B cell (primary cell): Measurements from ENCODE around the gene MLLT10. TPM values are rescaled to one million over a fixed set of nuclear protein-coding genes. Genes with fewer than 3 reads are reported as not detected.

ENCODE experiments used
- ATAC-seq: fragments of 200-7000 bp; cut with Tn5 transposase; one replicate; pipeline ENCODE4 v1.10.0; 2021; ENCODE audit warnings: low read depth, mild to moderate bottlenecking, moderate number of reproducible peaks, moderate library complexity
- CTCF ChIA-PET: fragments of 350-600 bp; sonication (Branson Sonifier 250); formaldehyde crosslinking; loops from one replicate; lab custom pipeline; 2021; ENCODE audit warnings: antibody characterized with exemption, inconsistent platforms; lab: Charles Lee
- POLR2A ChIA-PET: fragments of 350-600 bp; sonication (Branson Sonifier 250); formaldehyde crosslinking; loops from one replicate; lab custom pipeline; 2021; ENCODE audit warnings: antibody characterized with exemption; lab: Charles Lee
- DNase-seq: peaks from one replicate; pipeline ENCODE4 v3.0.0; 2013
- H2AFZ ChIP-seq: 2 replicates; pipeline ENCODE4 v1.6.1; 2012; ENCODE audit warnings: mild to moderate bottlenecking, low read depth, low read length; ENCODE audit not compliant: insufficient read depth, poor library complexity, severe bottlenecking
- H3K27ac ChIP-seq, 2 donors: 1 replicate in 1 of 2; 2 replicates in 1 of 2; pipeline ENCODE4 v1.5.1; 2012 to 2013; ENCODE audit warnings: low read length in 2 of 2, mild to moderate bottlenecking in 2 of 2, moderate library complexity in 1 of 2
- H3K27me3 ChIP-seq, 4 experiments: fragments of 200-600 bp in 1 of 4; sonication (generic) in 1 of 4; replicated peaks in 1 of 4; 1 replicate in 2 of 4; 2 replicates in 2 of 4; pipeline versions ENCODE4 v1.6.1 to v1.7.0; 2013 to 2016; ENCODE audit warnings: low read length in 3 of 4, mild to moderate bottlenecking in 2 of 4, mixed read lengths in 1 of 4, moderate library complexity in 1 of 4; ENCODE audit not compliant: insufficient read depth in 4 of 4, control insufficient read depth in 3 of 4; ENCODE audit errors: control extremely low read depth in 1 of 4
- H3K36me3 ChIP-seq, 2 experiments: replicated peaks in 1 of 2; 1 replicate in 1 of 2; 2 replicates in 1 of 2; pipeline versions ENCODE4 v1.6.1 to v1.7.1; 2013; ENCODE audit warnings: low read length in 1 of 2; ENCODE audit not compliant: insufficient read depth in 2 of 2, control insufficient read depth in 1 of 2; ENCODE audit errors: control extremely low read depth in 1 of 2, extremely low read depth in 1 of 2
- H3K4me1 ChIP-seq, 2 donors: fragments of 200-600 bp in 1 of 2; sonication (generic) in 1 of 2; 1 replicate in 1 of 2; 2 replicates in 1 of 2; pipeline versions ENCODE4 v1.5.1 to v1.6.1; 2013 to 2017; ENCODE audit warnings: low read length in 2 of 2; ENCODE audit not compliant: control insufficient read depth in 2 of 2, insufficient read depth in 2 of 2
- H3K4me2 ChIP-seq: replicated peaks from 2 replicates; pipeline ENCODE3; 2012; ENCODE audit warnings: mild to moderate bottlenecking, low read depth, low read length; ENCODE audit not compliant: poor library complexity, severe bottlenecking
- H3K4me3 ChIP-seq, 5 experiments: fragments of 200-600 bp in 1 of 5; sonication (generic) in 1 of 5; 1 replicate in 3 of 5; 2 replicates in 2 of 5; pipeline versions ENCODE4 v1.5.1 to v1.7.0; 2011 to 2016; ENCODE audit warnings: low read length in 4 of 5, mild to moderate bottlenecking in 4 of 5, low read depth in 2 of 5, control low read depth in 1 of 5, moderate library complexity in 1 of 5; ENCODE audit not compliant: insufficient read depth in 1 of 5; ENCODE audit errors: control extremely low read depth in 1 of 5, extremely low read depth in 1 of 5
- H3K79me2 ChIP-seq: fragments of 200-600 bp; sonication (generic); one replicate; pipeline ENCODE4 v1.6.0; 2016; ENCODE audit warnings: low read length; ENCODE audit not compliant: control insufficient read depth, insufficient read depth
- H3K9ac ChIP-seq: fragments of 200-600 bp; sonication (generic); 2 replicates; pipeline ENCODE4 v1.6.1; 2017; ENCODE audit warnings: mild to moderate bottlenecking, low read length, moderate library complexity
- H3K9me3 ChIP-seq, 3 donors: one replicate each; pipeline versions ENCODE4 v1.6.1 to v1.7.1; 2013; ENCODE audit warnings: low read length in 2 of 3; ENCODE audit not compliant: control insufficient read depth in 2 of 3, insufficient read depth in 1 of 3; ENCODE audit errors: control extremely low read depth in 1 of 3
- H4K20me1 ChIP-seq: 2 replicates; pipeline ENCODE4 v1.6.0; 2012; ENCODE audit warnings: mild to moderate bottlenecking, low read length; ENCODE audit not compliant: insufficient read depth, control insufficient read depth, poor library complexity, severe bottlenecking
- H3K27ac Mint-ChIP-seq: one replicate; pipeline ENCODE4 v1.8.0; 2021; ENCODE audit warnings: mixed read lengths
- H3K27me3 Mint-ChIP-seq: one replicate; pipeline ENCODE4 v1.8.0; 2021; ENCODE audit warnings: mixed read lengths
- H3K4me1 Mint-ChIP-seq: one replicate; pipeline ENCODE4 v1.8.0; 2021; ENCODE audit warnings: mixed read lengths
- H3K4me3 Mint-ChIP-seq: one replicate; pipeline ENCODE4 v1.8.0; 2021; ENCODE audit warnings: mixed read lengths
- H3K9me3 Mint-ChIP-seq: one replicate; pipeline ENCODE4 v1.8.0; 2022; ENCODE audit warnings: mixed read lengths; ENCODE audit not compliant: insufficient read depth
- EZH2 ChIP-seq: IDR thresholded peaks from 2 replicates; pipeline ENCODE4 v1.6.1; 2012; ENCODE audit warnings: borderline replicate concordance, low read depth, mild to moderate bottlenecking, moderate library complexity, low read length; ENCODE audit not compliant: insufficient read depth, poor library complexity, severe bottlenecking
- WGBS: methylation state at CpG from one replicate; pipeline ENCODE4 v1.1.5; 2013; ENCODE audit warnings: missing lambda C conversion rate; ENCODE audit not compliant: insufficient coverage; 5-methylcytosine and 5-hydroxymethylcytosine counted together
- intact Hi-C: fragments of 100-400 bp; cut with micrococcal nuclease; formaldehyde crosslinking; loops from one replicate; pipeline ENCODE4 v1.10.0; 2022
- polyA plus RNA-seq: library from polyadenylated mRNA; depleted of rRNA; stranded (reverse); fragments of >200 nt; gene quantifications from 2 replicates; pipeline ENCODE4 v1.2.3, GENCODE V29; 2012
- total RNA-seq, 2 donors: library from RNA; stranded (reverse); fragments of 120-200 nt in 1 of 2; gene quantifications; 1 replicate in 1 of 2; 2 replicates in 1 of 2; pipeline versions ENCODE4 v1.2.3 to v1.2.4, GENCODE V29; 2013 to 2022
- TF ChIP-seq, protein P1 (sequence below): fragments of 200-600 bp; IDR thresholded peaks from one replicate; pipeline ENCODE4 v1.8.0; 2022; ENCODE audit warnings: antibody characterized with exemption, mild to moderate bottlenecking

MLLT10 gene
- total and polyA plus RNA-seq, 2 donors (not counting 1 experiment from before 2014, with no cell fraction given), result 21.7 to 70.5 TPM

DNA sequence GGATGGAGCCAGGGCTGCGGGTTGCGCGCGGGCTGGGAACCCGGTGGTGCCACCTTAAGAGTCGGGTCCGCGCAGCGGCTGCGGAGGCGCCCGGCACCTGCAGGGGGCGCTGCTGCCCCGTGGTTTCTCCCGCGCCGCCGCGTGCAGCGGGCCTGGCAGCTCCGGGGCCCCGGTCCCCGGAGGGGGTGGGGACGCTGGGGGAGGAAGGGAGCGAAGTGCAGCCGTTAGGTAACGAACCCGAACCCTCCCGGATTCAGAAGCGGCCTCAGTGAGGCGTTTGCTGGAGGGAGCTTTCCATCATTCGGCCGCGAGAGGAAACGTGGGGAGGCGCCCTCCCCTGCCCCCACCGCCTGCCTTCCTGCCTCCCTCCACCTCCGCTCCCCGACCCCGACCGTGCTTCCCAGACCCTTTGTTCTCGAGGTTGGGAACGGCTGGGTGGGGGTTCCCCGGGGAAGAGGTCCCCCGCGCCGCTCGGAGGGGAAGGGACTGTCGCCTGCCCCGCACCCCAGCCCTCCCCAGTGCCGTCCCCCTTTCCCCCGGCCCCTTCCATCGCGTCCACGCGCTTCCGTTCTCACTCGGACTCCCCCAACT, 38.2 kb upstream of the MLLT10 start:
- peak overlapping the region; percentile 92 for H2AFZ ChIP-seq
- Mint-ChIP-seq H3K9me3 (no peaks in the 10 kb centered on the region), H3K27me3 (peaks cover 60% of the 10 kb centered on the region), H3K4me1 (peaks cover 39% of the 10 kb centered on the region), H3K27ac (no peak overlapping the region), H3K4me3 (peak overlapping the region; percentile 92)
- ATAC-seq (peak; percentile 82), DNase-seq (peak; percentile 88)
- TF ChIP-seq, protein P1, sequence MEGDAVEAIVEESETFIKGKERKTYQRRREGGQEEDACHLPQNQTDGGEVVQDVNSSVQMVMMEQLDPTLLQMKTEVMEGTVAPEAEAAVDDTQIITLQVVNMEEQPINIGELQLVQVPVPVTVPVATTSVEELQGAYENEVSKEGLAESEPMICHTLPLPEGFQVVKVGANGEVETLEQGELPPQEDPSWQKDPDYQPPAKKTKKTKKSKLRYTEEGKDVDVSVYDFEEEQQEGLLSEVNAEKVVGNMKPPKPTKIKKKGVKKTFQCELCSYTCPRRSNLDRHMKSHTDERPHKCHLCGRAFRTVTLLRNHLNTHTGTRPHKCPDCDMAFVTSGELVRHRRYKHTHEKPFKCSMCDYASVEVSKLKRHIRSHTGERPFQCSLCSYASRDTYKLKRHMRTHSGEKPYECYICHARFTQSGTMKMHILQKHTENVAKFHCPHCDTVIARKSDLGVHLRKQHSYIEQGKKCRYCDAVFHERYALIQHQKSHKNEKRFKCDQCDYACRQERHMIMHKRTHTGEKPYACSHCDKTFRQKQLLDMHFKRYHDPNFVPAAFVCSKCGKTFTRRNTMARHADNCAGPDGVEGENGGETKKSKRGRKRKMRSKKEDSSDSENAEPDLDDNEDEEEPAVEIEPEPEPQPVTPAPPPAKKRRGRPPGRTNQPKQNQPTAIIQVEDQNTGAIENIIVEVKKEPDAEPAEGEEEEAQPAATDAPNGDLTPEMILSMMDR, result peak; percentile 96
- no peak for TF ChIP-seq EZH2
- under 1% methylated on average over 35 of the region's 58 CpGs for WGBS
- H3K27ac ChIP-seq, result no peak overlapping the region
- peak overlapping the region; percentile 44 to 74 (median 67) for H3K4me3 ChIP-seq
- no peaks in the 10 kb centered on the region for H3K36me3 ChIP-seq
- peak overlapping the region; percentile 99 for H3K4me2 ChIP-seq
- intact Hi-C loops, result loop anchor here (1.0 to 10.0 kb wide), 10 partner anchors 21 to 1573 kb away; partner anchors contain the start of gene SKIDA1
- H3K9ac ChIP-seq, result peak overlapping the region; percentile 69
- no peaks in the 10 kb centered on the region for H4K20me1 ChIP-seq
- ChIA-PET POLR2A (interaction anchor here (1.0 to 2.1 kb wide), 2 partner anchors 30 to 38 kb away, joined by 3 to 7 read pairs; partner anchors contain the start of genes MLLT10 and SKIDA1), CTCF (interaction anchor here (0.7 to 2.5 kb wide), 29 partner anchors 10 to 1494 kb away, joined by 3 to 14 read pairs (median 5); partner anchors contain the start of genes DNAJC1, MLLT10 and SKIDA1)
- H3K79me2 ChIP-seq, result no peaks in the 10 kb centered on the region
- peaks cover 0 to 16% (median 0%) of the 10 kb centered on the region in 3 donors for H3K9me3 ChIP-seq
- peaks cover 47 to 51% of the 10 kb centered on the region in 2 donors for H3K4me1 ChIP-seq
- peaks cover 2 to 66% (median 55%) of the 10 kb centered on the region in 4 experiments for H3K27me3 ChIP-seq
